NCI-H82 (cell line): ENCODE measurements around the gene OSGEPL1.
"Not testable (repeated sequence)": the region's sequence is repeated elsewhere in the genome, so short reads cannot be mapped to it uniquely, and the experiment has no call there.

Experiments
- DNase-seq: peaks from one replicate; lab custom pipeline; 2025; lab: John Stamatoyannopoulos, UW

OSGEPL1 gene

DNA sequence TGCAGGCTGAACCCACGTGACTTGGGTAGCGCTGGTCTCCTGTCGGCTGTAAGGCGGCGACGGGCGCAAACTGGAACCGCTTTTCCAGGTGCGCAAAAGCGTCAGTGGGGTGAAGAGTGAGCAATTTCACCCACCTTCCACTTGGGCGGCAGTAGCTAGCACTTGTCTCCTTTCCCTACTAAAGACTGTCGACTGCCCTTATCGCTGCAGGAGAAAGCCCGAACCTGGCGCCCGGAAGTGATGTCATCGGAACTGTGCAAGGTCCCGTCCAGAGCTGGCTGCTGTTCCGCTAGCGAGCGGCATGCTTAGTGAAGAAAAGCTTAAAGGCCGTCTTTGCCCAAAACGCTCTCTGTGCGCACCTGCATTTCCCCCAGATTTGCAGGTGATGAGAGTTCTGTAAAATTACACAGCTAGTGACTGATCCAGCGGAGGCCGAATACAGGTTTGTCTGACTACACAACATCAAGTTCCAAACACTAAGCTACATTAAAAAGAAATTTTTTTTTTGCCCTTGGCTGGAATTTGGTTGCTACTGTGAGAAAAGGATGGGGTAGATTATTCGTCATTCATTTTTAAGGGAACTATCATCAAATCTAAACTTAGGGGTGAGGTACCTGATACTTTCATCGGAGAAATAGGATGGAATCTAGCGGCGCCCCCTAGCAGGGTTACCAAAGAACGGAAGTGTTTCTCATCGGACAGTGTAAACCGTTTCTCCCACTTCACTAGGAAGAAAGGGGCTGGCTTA is at the start of gene OSGEPL1:
OSGEPL1 (minus strand) TSS at position 242 of the 748 bp plus-strand sequence. CDS start 1,152 bp downstream, outside the sequence.
- peak; percentile 98 for DNase-seq

GRCh38 chr2:189803431-189803830 is 40.8 kb upstream of the OSGEPL1 start:
- DNase-seq = no peak

DNA sequence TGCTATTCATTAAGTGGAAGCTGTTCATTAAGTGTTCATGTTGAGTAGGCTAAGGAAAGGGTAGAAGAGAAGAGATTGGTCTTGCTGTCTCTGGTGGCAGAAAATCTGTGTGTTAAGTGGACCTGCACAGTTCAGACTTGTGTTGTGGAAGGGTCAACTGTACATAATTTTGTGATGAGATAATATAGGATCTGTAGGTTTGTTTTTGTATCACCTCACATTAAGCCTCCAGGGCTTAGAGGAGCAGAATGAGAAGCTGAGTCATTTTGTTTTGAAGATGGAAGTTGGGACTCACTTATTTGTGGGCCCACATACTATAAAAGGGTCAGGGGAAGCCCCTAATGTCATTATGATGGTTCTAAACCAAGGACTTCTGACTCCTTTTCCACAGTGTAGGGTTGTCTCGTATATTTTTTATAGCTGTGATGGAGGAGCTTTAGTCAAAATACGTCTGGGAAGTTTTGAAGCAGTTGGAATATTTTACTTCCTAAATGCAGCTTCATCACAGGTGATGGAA is 39.9 kb upstream of the OSGEPL1 start:
- no peak for DNase-seq

- DNase-seq = no peak
Observed at GRCh38 chr2:189799531-189799930, 36.9 kb upstream of the OSGEPL1 start.

DNA sequence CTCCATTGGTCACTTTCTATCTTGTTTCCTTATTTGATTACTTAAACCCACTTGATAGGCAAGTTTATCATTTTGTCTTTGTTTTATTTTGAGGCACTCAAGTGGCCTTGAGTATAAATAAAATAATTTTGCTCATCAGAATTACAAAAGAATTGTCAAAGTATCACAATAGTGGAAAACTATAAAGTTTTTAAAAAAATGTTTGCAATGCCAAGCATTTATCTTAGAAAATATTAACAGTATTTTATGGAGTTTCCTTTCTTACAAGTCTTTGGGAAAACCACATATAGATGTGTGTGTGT is 36.4 kb upstream of the OSGEPL1 start:
- DNase-seq = no peak

DNA sequence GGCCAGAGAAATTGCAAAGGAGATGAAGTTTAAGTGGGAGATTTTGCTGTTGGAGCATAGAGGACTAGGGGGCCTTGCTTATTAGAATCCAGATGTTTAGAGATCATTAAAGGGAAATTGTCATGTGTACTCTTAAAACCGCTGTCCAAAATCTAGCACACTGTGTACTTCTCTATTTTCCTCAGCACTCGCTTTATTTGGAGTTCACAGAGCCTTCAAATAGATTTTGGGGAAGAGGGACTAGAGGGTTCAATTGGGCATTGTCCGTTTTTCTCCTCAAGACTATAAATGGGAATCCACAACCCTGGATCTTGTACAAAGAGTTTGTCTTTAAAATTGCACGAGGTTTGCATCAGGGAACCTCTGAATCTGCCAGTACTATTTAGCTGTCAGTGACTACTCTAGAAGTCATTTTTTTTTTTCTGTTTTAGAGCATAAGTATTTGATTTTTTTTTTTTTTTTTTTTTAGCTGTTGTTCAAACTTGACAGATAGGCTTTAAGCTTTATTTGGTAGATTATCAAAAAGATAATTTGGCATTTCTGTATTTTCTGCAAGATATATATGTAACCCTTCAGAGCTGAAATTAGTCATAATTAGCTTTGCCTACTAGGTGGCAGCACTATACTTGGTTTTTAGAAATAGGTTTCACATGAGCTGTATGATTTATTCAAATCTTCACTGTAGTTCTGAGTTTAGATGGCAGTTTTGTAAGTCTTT is 35.9 kb upstream of the OSGEPL1 start:
- peak; percentile 29 for DNase-seq

GRCh38 chr2:189797902-189798301 is 35.3 kb upstream of the OSGEPL1 start:
- DNase-seq = no peak

GRCh38 chr2:189794310-189794709 is 31.7 kb upstream of the OSGEPL1 start:
- no peak for DNase-seq

DNA sequence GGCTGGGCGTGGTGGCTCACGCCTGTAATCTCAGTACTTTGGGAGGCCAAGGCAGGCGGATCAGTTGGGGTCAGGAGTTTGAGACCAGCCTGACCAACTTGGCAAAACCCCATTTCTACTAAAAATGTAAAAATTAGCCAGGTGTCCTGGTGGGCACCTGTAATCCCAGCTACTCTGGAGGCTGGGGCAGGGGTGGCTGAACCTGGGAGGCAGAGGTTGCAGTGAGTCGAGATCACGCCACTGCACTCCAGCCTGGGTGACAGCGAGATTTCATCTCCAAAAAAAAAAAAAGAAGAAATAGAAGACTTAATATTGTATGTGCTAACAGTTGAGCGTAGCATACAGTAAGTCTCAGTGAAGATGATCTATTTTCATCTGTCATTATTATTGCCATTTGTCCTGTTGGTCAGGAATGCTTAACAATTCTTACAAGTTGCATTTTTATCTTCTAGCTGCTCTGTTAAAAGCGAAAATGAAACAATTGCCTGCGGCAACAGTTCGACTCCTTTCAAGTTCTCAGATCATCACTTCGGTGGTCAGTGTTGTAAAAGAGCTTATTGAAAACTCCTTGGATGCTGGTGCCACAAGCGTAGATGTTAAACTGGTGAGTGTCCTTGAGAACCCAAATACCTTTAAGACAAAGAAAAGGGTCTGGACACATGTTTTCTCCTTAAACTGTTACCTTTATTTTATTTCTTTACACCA is 28.9 kb upstream of the OSGEPL1 start:
- DNase-seq = no peak

DNA sequence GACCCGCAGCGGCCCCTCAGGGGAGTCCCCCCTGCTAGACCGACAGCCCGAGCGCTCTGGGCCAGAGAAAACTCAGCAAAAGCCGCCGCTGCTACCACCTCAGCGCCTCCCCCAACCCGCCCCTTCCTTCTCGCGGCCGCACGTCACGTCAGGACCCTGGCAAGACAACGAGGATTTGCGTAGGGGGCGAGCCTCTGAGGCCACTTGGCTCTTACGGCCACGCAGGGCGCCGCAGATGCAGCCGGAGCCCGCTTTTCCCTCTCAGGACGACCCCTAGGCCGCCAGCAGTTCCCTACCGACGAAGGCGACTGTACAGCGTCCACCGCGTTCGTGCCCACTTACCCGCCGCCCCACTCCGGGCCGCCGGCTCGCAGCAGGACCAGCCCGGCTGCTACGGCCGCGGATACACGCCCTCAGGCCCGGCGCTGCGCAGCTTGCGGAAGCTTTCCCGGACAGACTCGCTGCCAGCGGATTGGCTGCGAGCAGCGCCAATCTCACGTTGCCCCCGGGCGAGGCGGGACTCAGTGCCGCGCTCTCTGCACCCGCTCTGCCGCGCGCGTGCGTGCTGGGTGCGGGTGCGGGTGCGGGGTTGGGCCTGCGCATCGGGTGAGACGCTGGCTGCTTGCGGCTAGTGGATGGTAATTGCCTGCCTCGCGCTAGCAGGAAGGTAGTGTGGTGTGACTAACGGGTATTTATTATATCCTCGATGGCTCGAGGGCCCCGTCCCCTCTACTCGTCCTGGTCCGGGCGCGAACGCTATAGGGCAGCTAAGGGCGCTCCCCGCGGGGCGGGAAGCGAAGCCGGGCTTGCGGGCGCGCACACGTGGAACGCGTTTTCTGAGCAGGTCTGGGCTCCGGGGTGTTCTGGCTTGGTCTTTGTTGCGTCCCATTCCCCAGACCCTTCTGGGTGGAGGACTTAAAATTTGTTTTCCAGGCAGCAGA is 21.6 kb upstream of the OSGEPL1 start, which contains the start of the genes ORMDL1 and PMS1:
ORMDL1 (minus strand) TSS at position 413 of the 941 bp plus-strand sequence. CDS start 1,744 bp downstream, outside the sequence.
PMS1 (plus strand) TSS at position 524 of the 941 bp plus-strand sequence. CDS start 7,360 bp downstream, outside the sequence.
- peak; percentile 97 for DNase-seq

DNA sequence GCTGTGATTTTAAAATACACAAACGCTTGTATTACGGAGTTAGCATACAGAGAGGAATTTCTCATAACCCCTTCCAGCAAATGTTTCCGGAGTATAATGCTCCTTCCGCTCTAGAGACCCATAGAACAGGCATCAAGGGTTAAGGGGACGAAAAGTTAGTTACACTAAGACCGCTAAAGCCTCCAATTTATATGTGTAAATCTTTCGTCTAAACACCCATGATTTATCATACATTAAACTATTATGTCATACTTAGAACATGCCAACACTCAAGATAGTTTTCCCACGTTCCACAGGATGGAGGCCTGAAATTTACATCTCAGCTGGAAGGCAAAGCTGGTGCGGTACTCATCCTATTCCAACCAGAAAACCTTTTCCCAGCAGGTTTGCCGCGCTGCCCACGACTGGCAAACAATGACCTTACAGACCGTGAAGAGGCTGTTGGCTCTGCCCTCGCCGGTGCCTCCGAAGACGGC is 20.9 kb upstream of the OSGEPL1 start:
- DNase-seq = peak; percentile 63

DNA sequence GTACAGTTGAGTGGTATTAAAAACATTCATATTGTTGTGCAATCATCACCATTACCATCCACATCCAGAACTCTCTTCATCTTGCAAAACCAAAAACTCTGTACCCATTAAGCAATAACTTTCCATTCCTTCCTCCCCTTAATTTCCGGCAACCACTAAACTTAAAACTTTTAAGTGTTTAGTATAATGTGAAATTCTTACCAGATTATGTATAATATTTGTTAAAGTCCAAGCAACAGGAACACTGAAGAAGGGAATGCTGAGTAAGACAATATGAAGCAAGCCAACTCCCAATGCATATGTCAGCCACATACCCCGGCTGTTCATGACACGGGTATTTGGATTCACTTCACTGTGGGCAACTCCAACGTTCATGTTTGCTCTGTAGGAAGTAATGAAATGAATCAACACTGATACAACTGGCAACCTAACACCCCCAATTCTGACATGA is 19.7 kb upstream of the OSGEPL1 start:
- no peak for DNase-seq

DNA sequence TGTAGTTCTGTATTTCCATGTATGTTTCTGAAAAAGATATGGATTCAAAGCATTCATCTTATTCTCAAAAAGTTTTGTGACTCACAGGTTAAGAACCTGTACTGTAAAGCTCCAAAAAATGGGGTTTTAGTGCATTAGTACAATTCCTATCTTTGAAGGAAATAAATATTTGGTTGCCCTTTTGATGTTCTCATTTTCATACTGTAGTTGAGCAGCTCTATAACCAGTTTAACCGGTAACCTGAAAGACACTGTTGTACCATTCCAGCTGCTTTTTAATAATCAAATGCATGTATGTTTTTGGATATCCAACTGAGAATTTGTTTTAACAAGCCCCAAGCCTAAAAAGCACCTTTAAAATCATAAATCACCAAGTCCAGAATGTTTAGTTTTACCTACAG is 9.6 kb upstream of the OSGEPL1 start:
- no peak for DNase-seq

DNA sequence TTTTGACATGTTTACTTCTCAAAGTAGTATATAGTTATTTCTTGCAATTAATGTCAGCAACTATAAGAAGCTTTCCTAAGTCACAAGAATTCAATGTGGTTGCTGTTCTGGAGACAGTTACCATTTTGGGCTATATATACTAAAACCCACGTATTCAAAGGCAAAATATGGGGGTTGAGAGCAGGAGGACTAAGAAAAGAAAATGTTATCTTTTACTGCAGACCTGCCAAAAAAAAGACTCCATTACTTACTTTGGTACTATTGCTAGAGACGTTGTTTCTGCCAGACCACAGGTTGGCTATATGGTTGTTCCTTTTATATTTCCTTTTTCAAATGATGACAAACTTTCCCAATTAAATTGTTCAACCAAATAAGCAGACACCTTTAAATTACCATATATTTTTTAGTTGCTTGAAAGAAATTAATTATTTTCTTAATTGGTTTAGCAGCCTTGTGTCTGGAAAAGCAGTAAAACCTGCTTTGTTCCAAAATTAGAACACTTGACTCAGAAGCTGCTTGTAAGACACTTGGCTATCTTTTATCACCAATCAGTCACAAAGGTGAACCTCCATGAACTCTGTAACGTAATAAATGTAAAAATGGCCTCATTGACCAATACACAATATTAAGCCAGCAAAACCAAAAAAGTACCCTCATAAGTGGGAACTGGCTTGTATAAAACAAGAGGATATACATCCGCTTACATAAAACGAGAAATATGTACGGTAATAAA is 8.2 kb upstream of the OSGEPL1 start:
- no peak for DNase-seq

DNA sequence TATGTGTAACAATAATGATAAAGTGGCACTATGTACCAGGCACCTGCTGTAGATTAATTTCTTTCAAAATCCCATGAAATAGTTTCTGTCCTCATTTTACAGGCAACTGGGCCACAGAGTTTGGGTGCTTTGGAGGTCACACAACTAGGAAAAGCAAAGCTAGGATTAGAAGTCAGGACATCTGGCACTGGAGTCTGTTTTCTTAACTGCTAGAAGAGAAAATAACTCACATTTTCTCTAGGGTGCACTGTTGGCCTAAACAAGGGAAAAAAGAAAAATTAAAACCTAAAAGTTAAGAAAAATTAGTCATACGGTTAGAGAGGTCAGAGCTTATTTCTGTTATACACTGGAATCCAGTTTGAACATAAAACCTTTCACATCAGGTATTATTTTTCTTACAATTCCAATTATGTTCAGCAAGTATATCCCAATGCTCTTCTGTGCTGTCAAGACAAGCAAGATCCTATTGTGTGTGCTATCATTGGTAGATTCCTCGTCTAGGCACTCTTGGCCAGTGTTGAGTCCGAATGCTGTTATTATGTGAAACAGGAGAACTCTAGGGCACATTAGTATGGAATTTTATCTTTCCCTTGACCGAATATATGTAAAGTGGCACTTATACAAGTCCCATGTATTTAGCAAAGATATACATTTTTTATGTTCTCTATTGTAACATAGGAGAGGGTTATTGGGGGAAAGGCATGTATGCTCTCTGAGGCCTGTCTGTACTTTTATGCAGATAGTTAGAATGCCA is 1.5 kb upstream of the OSGEPL1 start:
- DNase-seq = peak; percentile 96

DNA sequence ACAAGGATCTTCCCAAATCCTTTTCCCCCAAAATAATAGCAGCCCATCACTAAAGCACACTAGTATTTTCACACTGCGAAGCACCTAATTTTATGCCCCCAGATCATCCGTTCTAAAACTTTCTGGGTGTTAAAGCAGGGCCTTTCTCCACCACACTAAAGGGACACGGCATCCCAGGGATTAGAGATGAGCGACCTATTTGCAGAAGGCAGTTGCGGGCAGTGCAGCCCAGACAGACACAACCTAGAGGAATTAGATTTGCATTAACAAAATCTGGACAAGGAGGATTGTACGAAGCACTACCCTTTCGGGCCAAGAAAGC is 402 bp downstream of the OSGEPL1 start:
- no peak for DNase-seq

GRCh38 chr2:189760154-189760553 is 2.4 kb downstream of the OSGEPL1 start:
- not testable (repeated sequence) for DNase-seq

- no peak for DNase-seq
Observed at GRCh38 chr2:189756311-189756952, 6.2 kb downstream of the OSGEPL1 start.

GRCh38 chr2:189751080-189751658 is 11.4 kb downstream of the OSGEPL1 start:
- peak; percentile 80 for DNase-seq
